IMR-90 (cell line): ENCODE measurements around the gene FAM149A. TPM values are rescaled to one million over a fixed set of nuclear protein-coding genes. Genes with fewer than 3 reads are reported as not detected.

Source experiments
- ATAC-seq: fragments of 200-7000 bp; cut with Tn5 transposase; 2 replicates; pipeline ENCODE4 v1.9.1; 2020; ENCODE audit warnings: low read depth, mild to moderate bottlenecking, moderate library complexity
- BruUV-seq: library from RNA; stranded (reverse); fragments of 400-500 nt; replicated peaks from 2 replicates; lab custom pipeline; 2021; lab: Mats Ljungman, UMichigan
- CTCF ChIA-PET: fragments of 300-600 bp; formaldehyde crosslinking; extraction: SDS; loops from one replicate; lab custom pipeline; 2021; ENCODE audit warnings: antibody characterized with exemption; lab: Yijun Ruan, JAX
- POLR2A ChIA-PET: fragments of 300-600 bp; sonication (Branson Sonifier 250); formaldehyde crosslinking; loops from one replicate; lab custom pipeline; 2022; ENCODE audit warnings: antibody characterized with exemption; ENCODE audit not compliant: unreplicated experiment; lab: Charles Lee
- DNase-seq: peaks from one replicate; pipeline ENCODE4 v3.0.0; 2013
- H2AFZ ChIP-seq: replicated peaks from 2 replicates; pipeline ENCODE3; 2013; ENCODE audit warnings: low read length, mild to moderate bottlenecking; ENCODE audit not compliant: poor library complexity
- H2AK5ac ChIP-seq: 2 replicates; pipeline ENCODE4 v1.6.1; 2013; ENCODE audit warnings: low read depth, low read length, inconsistent platforms
- H2AK9ac ChIP-seq: replicated peaks from 2 replicates; pipeline ENCODE3; 2013; ENCODE audit warnings: mild to moderate bottlenecking, low read depth, low read length, moderate library complexity; ENCODE audit not compliant: poor library complexity
- H2BK120ac ChIP-seq: 2 replicates; pipeline ENCODE4 v1.6.1; 2013; ENCODE audit warnings: low read depth, low read length, inconsistent platforms
- H2BK15ac ChIP-seq: 3 replicates; pipeline ENCODE4 v1.6.1; 2013; ENCODE audit warnings: low read depth, low read length, inconsistent platforms
- H2BK20ac ChIP-seq: 2 replicates; pipeline ENCODE4 v1.6.1; 2013; ENCODE audit warnings: low read depth, mild to moderate bottlenecking, inconsistent platforms, low read length, moderate library complexity
- H2BK5ac ChIP-seq: 2 replicates; pipeline ENCODE4 v1.6.1; 2013; ENCODE audit warnings: mild to moderate bottlenecking, low read depth, low read length, inconsistent platforms; ENCODE audit not compliant: poor library complexity, severe bottlenecking
- H3K14ac ChIP-seq: replicated peaks from 2 replicates; pipeline ENCODE4 v1.6.1; 2013; ENCODE audit warnings: low read depth, low read length, inconsistent platforms
- H3K18ac ChIP-seq: 2 replicates; pipeline ENCODE4 v1.6.1; 2013; ENCODE audit warnings: low read depth, low read length, control low read depth
- H3K23ac ChIP-seq: 2 replicates; pipeline ENCODE4 v1.6.1; 2013; ENCODE audit warnings: low read depth, low read length, inconsistent platforms
- H3K27ac ChIP-seq: 2 replicates; pipeline ENCODE4 v1.5.1; 2013; ENCODE audit warnings: mild to moderate bottlenecking, control low read depth, low read length; ENCODE audit not compliant: insufficient read depth
- H3K27me3 ChIP-seq: 2 replicates; pipeline ENCODE4 v1.6.1; 2013; ENCODE audit warnings: low read length; ENCODE audit not compliant: control insufficient read depth, insufficient read depth
- H3K36me3 ChIP-seq: 2 replicates; pipeline ENCODE4 v1.6.1; 2013; ENCODE audit warnings: low read length, mixed read lengths; ENCODE audit not compliant: control insufficient read depth, insufficient read depth
- H3K4ac ChIP-seq: 2 replicates; pipeline ENCODE4 v1.6.1; 2013; ENCODE audit warnings: low read depth, low read length, inconsistent platforms
- H3K4me1 ChIP-seq: 2 replicates; pipeline ENCODE4 v1.6.1; 2013; ENCODE audit warnings: low read length, mixed read lengths; ENCODE audit not compliant: control insufficient read depth, insufficient read depth
- H3K4me2 ChIP-seq: 2 replicates; pipeline ENCODE4 v1.6.1; 2013; ENCODE audit warnings: low read depth, mild to moderate bottlenecking, control low read depth, low read length, moderate library complexity
- H3K4me3 ChIP-seq: 2 replicates; pipeline ENCODE4 v1.5.1; 2013; ENCODE audit warnings: low read depth, mild to moderate bottlenecking, control low read depth, low read length, moderate library complexity; ENCODE audit not compliant: insufficient read depth
- H3K56ac ChIP-seq: 2 replicates; pipeline ENCODE4 v1.6.1; 2013; ENCODE audit warnings: low read length, inconsistent platforms; ENCODE audit not compliant: insufficient read depth; ENCODE audit errors: extremely low read depth
- H3K79me1 ChIP-seq, 2 experiments: 2 replicates each; pipeline ENCODE4 v1.6.1; 2013; ENCODE audit warnings: low read length in 2 of 2, inconsistent platforms in 1 of 2, low read depth in 1 of 2
- H3K9ac ChIP-seq: 2 replicates; pipeline ENCODE4 v1.6.1; 2013; ENCODE audit warnings: low read depth, low read length, control low read depth
- H3K9me1 ChIP-seq: 2 replicates; pipeline ENCODE4 v1.6.1; 2013; ENCODE audit warnings: low read length, inconsistent platforms; ENCODE audit not compliant: insufficient read depth
- H3K9me3 ChIP-seq: 2 replicates; pipeline ENCODE4 v1.6.1; 2013; ENCODE audit warnings: low read length; ENCODE audit not compliant: control insufficient read depth, insufficient read depth
- H4K20me1 ChIP-seq: 2 replicates; pipeline ENCODE4 v1.6.1; 2013; ENCODE audit warnings: low read length, inconsistent platforms; ENCODE audit not compliant: insufficient read depth
- H4K5ac ChIP-seq: 2 replicates; pipeline ENCODE4 v1.6.1; 2013; ENCODE audit warnings: mild to moderate bottlenecking, low read depth, low read length, control low read depth
- H4K8ac ChIP-seq, 2 experiments: 2 replicates each; pipeline ENCODE4 v1.6.1; 2013; ENCODE audit warnings: low read depth in 2 of 2, low read length in 2 of 2, control low read depth in 1 of 2, inconsistent platforms in 1 of 2
- H4K91ac ChIP-seq: 2 replicates; pipeline ENCODE4 v1.6.1; 2013; ENCODE audit warnings: low read depth, low read length, inconsistent platforms; ENCODE audit not compliant: insufficient read depth
- BHLHE40 ChIP-seq: fragments of 150-350 bp; IDR thresholded peaks from 2 replicates; pipeline ENCODE4 v1.6.1; 2016; ENCODE audit warnings: mild to moderate bottlenecking, low read depth, low read length
- USF2 ChIP-seq: fragments of 150-350 bp; IDR thresholded peaks from 2 replicates; pipeline ENCODE4 v1.6.1; 2017; ENCODE audit warnings: mild to moderate bottlenecking, antibody characterized with exemption, low read length, low read depth
- WGBS, 2 experiments: methylation state at CpG; one replicate each; pipeline versions ENCODE4 v1.1.5 to v1.1.7; 2013; ENCODE audit warnings: missing lambda C conversion rate in 2 of 2; ENCODE audit not compliant: insufficient read length in 1 of 2; ENCODE audit errors: extremely low coverage in 2 of 2; 5-methylcytosine and 5-hydroxymethylcytosine counted together
- dilution Hi-C: fragments of 300-500 bp; cut with HindIII; formaldehyde crosslinking; loops from one replicate; pipeline ENCODE4 v1.14.3; 2018; ENCODE audit warnings: low sequenced_read_pairs; ENCODE audit not compliant: unreplicated experiment
- in situ Hi-C: fragments of 300-500 bp; cut with MboI; formaldehyde crosslinking; loops from 3 replicates; pipeline ENCODE4 v1.14.3; 2019; ENCODE audit warnings: low sequenced_read_pairs, inconsistent platforms, mixed read lengths
- intact Hi-C: fragments of 100-400 bp; cut with micrococcal nuclease; formaldehyde crosslinking; loops from 2 replicates; pipeline ENCODE4 v1.10.0; 2022
- microRNA-seq, 2 experiments: library from miRNA; stranded (forward) in 1 of 2; unstranded in 1 of 2; fragments of 10-50 nt in 1 of 2; fragments of <30 nt in 1 of 2; gene quantifications in 1 of 2; microRNA quantifications in 1 of 2; one replicate each; pipeline versions ENCODE3 to v1.1.0; 2013 to 2020; ENCODE audit not compliant: insufficient read depth in 1 of 2, insufficient read length in 1 of 2, unreplicated experiment in 1 of 2
- polyA plus RNA-seq, 3 experiments: library from polyadenylated mRNA; depleted of rRNA; stranded (reverse); fragments of >200 nt; gene quantifications; 2 replicates each; pipeline ENCODE4 v1.2.3, GENCODE V29; 2012; ENCODE audit warnings: low replicate concordance in 1 of 3
- small RNA-seq, 5 experiments: library from RNA; depleted of rRNA; stranded (forward); fragments of <200 nt; gene quantifications; one replicate each; pipeline ENCODE3, GENCODE V24; 2012
- total RNA-seq: library from RNA; depleted of rRNA; stranded (reverse); fragments of >200 nt; gene quantifications from 2 replicates; pipeline ENCODE4 v1.2.3, GENCODE V29; 2012; rRNA removed

The FAM149A gene
- total and polyA plus RNA-seq, 2 of the 4 experiments (the other 2 are of a cell fraction), result 0.54 to 0.70 TPM

GRCh38 chr4:186221624-186222023 is 117.1 kb downstream of the FAM149A start:
- no peak overlapping the region for H4K8ac ChIP-seq
- no TSS peak for BruUV-seq
- H3K56ac ChIP-seq, result no peak overlapping the region
- no peak overlapping the region for H2BK15ac ChIP-seq
- H3K4ac ChIP-seq, result no peak overlapping the region
- no peaks in the 10 kb centered on the region for H3K79me1 ChIP-seq
- H2BK20ac ChIP-seq, result no peak overlapping the region
- TF ChIP-seq USF2 (no peak), BHLHE40 (no peak)
- no peak overlapping the region for H3K4me2 ChIP-seq
- H2AK9ac ChIP-seq, result no peak overlapping the region
- H3K4me3 ChIP-seq, result no peak overlapping the region
- no peaks in the 10 kb centered on the region for H3K36me3 ChIP-seq
- H2AK5ac ChIP-seq, result no peak overlapping the region
- DNase-seq (no peak), ATAC-seq (no peak)
- no peak overlapping the region for H4K91ac ChIP-seq
- dilution Hi-C loops, result no loop called here
- no peaks in the 10 kb centered on the region for H3K9me3 ChIP-seq
- H4K20me1 ChIP-seq, result no peaks in the 10 kb centered on the region
- H3K4me1 ChIP-seq, result no peaks in the 10 kb centered on the region
- no peak overlapping the region for H4K5ac ChIP-seq
- no peak overlapping the region for H2BK5ac ChIP-seq
- no peaks in the 10 kb centered on the region for H3K9me1 ChIP-seq
- no peak overlapping the region for H2AFZ ChIP-seq
- in situ Hi-C loops, result no loop called here
- H3K27me3 ChIP-seq, result no peaks in the 10 kb centered on the region
- H2BK120ac ChIP-seq, result no peak overlapping the region
- ChIA-PET CTCF (no interaction called here), POLR2A (no interaction called here)
- H3K27ac ChIP-seq, result no peak overlapping the region
- intact Hi-C loops, result no loop called here
- H3K23ac ChIP-seq, result no peak overlapping the region
- H3K14ac ChIP-seq, result no peak overlapping the region
- no peak overlapping the region for H3K18ac ChIP-seq
- H3K9ac ChIP-seq, result no peak overlapping the region
- no CpG with 5 or more reads among the region's 1 CpG for WGBS, 2 experiments

Small RNA genes lying within 50 kb of the gene (microRNA-seq; reads per million reads assigned to microRNA genes)
- not detected for gene RF00322 (ENCODE audit: insufficient read depth, insufficient read length)

Small RNA genes lying within 50 kb of the gene (small RNA-seq; reads per million reads assigned to genes)
- gene RF00322, result 0 reads per million in 5 experiments

Other genes starting within 250 kb of the FAM149A start
- 0.28 and 0.36 TPM in 2 replicates for gene TLR3, start 35.5 kb upstream of the FAM149A start, total RNA-seq
- gene TLR3, start 35.5 kb upstream of the FAM149A start, polyA plus RNA-seq (2012; rRNA removed), result 0.12 and 0.17 TPM in 2 replicates
- gene CYP4V2, start 86.9 kb downstream of the FAM149A start, total RNA-seq, result 3.9 and 5.0 TPM in 2 replicates
- gene CYP4V2, start 86.9 kb downstream of the FAM149A start, polyA plus RNA-seq (2012; rRNA removed), result 3.2 and 4.1 TPM in 2 replicates
- under 0.01 TPM in 1 of 2 replicates, not detected in the other for gene KLKB1, start 122.8 kb downstream of the FAM149A start, total RNA-seq
- 0.03 TPM in 1 of 2 replicates, not detected in the other for gene KLKB1, start 122.8 kb downstream of the FAM149A start, polyA plus RNA-seq (2012; rRNA removed)
- not detected in 2 replicates for gene F11, start 161.5 kb downstream of the FAM149A start, total RNA-seq
- not detected in 2 replicates for gene F11, start 161.5 kb downstream of the FAM149A start, polyA plus RNA-seq (2012; rRNA removed)